ENCODE results near the gene TARP.

TARP gene

GRCh38 chr7:38211940-38212339, 61.5 kb downstream of the TARP start:
- DNase-seq = no peak

GRCh38 chr7:38211486-38211885, 62.0 kb downstream of the TARP start:
- no peak for DNase-seq

Measured in activated naive CD4-positive, alpha-beta T cell treated with Interleukin-2 at 50 U/mL for 16 hours (primary cell).